Transverse colon (tissue), 4 donors: ENCODE data around the gene OSBPL10. TPM values are rescaled to one million over a fixed set of nuclear protein-coding genes. Genes with fewer than 3 reads are reported as not detected.

ENCODE experiments used
- DNase-seq: peaks from one replicate; pipeline ENCODE4 v3.0.0-alpha.2; 2019
- H3K27ac ChIP-seq, 4 donors: fragments of 200-600 bp; sonication (generic); 2 replicates each; pipeline ENCODE4 v1.5.1; 2016 to 2018; ENCODE audit warnings: inconsistent platforms in 4 of 4
- H3K27me3 ChIP-seq: fragments of 200-600 bp; sonication (generic); 2 replicates; pipeline ENCODE4 v1.5.1; 2017; ENCODE audit warnings: inconsistent platforms
- H3K36me3 ChIP-seq, 4 donors: fragments of 200-600 bp; sonication (generic); 2 replicates each; pipeline ENCODE4 v1.5.1; 2017 to 2019; ENCODE audit warnings: inconsistent platforms in 4 of 4
- H3K4me1 ChIP-seq, 4 donors: fragments of 200-600 bp; sonication (generic); 2 replicates each; pipeline ENCODE4 v1.5.1; 2017 to 2020; ENCODE audit warnings: inconsistent platforms in 4 of 4
- H3K4me3 ChIP-seq, 4 donors: fragments of 200-600 bp; sonication (generic); 1 replicate in 1 of 4; 2 replicates in 3 of 4; pipeline versions ENCODE4 v1.5.1 to v1.6.1; 2017 to 2019; ENCODE audit warnings: inconsistent platforms in 4 of 4
- H3K9me3 ChIP-seq, 2 donors: fragments of 200-600 bp; sonication (generic); 2 replicates each; pipeline ENCODE4 v1.5.1; 2017 to 2019; ENCODE audit warnings: inconsistent platforms in 2 of 2
- CTCF ChIP-seq, 5 experiments: fragments of 200-600 bp in 3 of 5; fragments of 450-650 bp in 2 of 5; sonication (generic) in 3 of 5; IDR thresholded peaks; 1 replicate in 2 of 5; 2 replicates in 3 of 5; pipeline ENCODE4 v1.5.1; 2016 to 2017; ENCODE audit warnings: antibody characterized with exemption in 5 of 5, inconsistent platforms in 3 of 5, mild to moderate bottlenecking in 2 of 5, moderate library complexity in 1 of 5
- EP300 ChIP-seq: sonication (generic); formaldehyde crosslinking; IDR thresholded peaks from one replicate; pipeline ENCODE4 v1.6.1; 2017; ENCODE audit warnings: antibody characterized with exemption, low read depth
- POLR2A ChIP-seq: fragments of 450-650 bp; IDR thresholded peaks from one replicate; pipeline ENCODE4 v1.6.1; 2016; ENCODE audit warnings: antibody characterized with exemption, mild to moderate bottlenecking, moderate library complexity
- POLR2AphosphoS5 ChIP-seq, 3 donors: sonication (generic); formaldehyde crosslinking; IDR thresholded peaks; one replicate each; pipeline ENCODE4 v1.6.1; 2016; ENCODE audit warnings: antibody characterized with exemption in 3 of 3
- WGBS, 2 donors: methylation state at CpG; one replicate each; pipeline ENCODE4 v1.1.5; 2018; ENCODE audit warnings: low coverage in 1 of 2; 5-methylcytosine and 5-hydroxymethylcytosine counted together
- in situ Hi-C, 4 donors: fragments of 200-750 bp; cut with MboI; loops; one replicate each; pipeline versions ENCODE4 v1.15.0 to v1.15.1; 2017; ENCODE audit warnings: low sequenced_read_pairs in 3 of 4, low pct_ligation_motif_present in 1 of 4, low pct_unique_long_range_greater_than_20kb in 1 of 4
- intact Hi-C: fragments of 100-400 bp; cut with DNase I; formaldehyde crosslinking; loops from one replicate; pipeline ENCODE4 v1.15.1; 2023; ENCODE audit warnings: low total_unique reads
- total RNA-seq, 4 donors: library from RNA; depleted of rRNA; stranded (reverse); fragments of >200 nt; gene quantifications; one replicate each; pipeline ENCODE4 v1.1.0, GENCODE V29; 2016

The OSBPL10 gene
- total RNA-seq, 4 donors from 2014 or later, result 10.0 to 34.8 (median 19.5) TPM

GRCh38 chr3:31968927-31969418, 12.1 kb downstream of the OSBPL10 start:
- intact Hi-C loops, result no loop called here
- WGBS, 2 donors, result 71 to 76% methylated on average over 4 to 6 of the region's 6 CpGs
- TF ChIP-seq POLR2A, result no peak
- peak in 1 of 3 donors; percentile 11 for TF ChIP-seq POLR2AphosphoS5 (IDR thresholded peaks at IDR 0.05)
- no peak for TF ChIP-seq EP300
- H3K36me3 ChIP-seq, result no peaks in the 10 kb centered on the region
- no peak overlapping the region for H3K4me3 ChIP-seq
- DNase-seq, result no peak
- H3K9me3 ChIP-seq, result no peaks in the 10 kb centered on the region
- H3K4me1 ChIP-seq, result peaks cover 0 to 26% (median 4%) of the 10 kb centered on the region in 4 donors
- no peaks in the 10 kb centered on the region for H3K27me3 ChIP-seq
- peak overlapping the region; percentile 60 to 77 (median 68) for H3K27ac ChIP-seq
- in situ Hi-C loops, result no loop called here

- Histone ChIP-seq H3K4me3 (no peak overlapping the region), H3K27ac (peak overlapping the region; percentile 60 to 77 (median 68)), H3K27me3 (no peaks in the 10 kb centered on the region), H3K4me1 (peaks cover 0 to 26% (median 4%) of the 10 kb centered on the region in 4 donors), H3K36me3 (no peaks in the 10 kb centered on the region), H3K9me3 (no peaks in the 10 kb centered on the region)
- TF ChIP-seq POLR2A (no peak), CTCF (IDR thresholded peaks at IDR 0.05) (no peak), POLR2AphosphoS5 (IDR thresholded peaks at IDR 0.05) (no peak), EP300 (no peak)
- intact Hi-C loops, result no loop called here
- in situ Hi-C loops, result no loop called here
- 61 to 77% methylated on average over 2 of the region's 2 CpGs for WGBS, 2 donors
- DNase-seq, result no peak
These were observed 12.6 kb downstream of the OSBPL10 start for GRCh38 chr3:31968369-31968926.

- intact Hi-C loops (no loop called here), in situ Hi-C loops (no loop called here)
- Histone ChIP-seq H3K9me3 (no peaks in the 10 kb centered on the region), H3K4me1 (peaks cover 0 to 19% (median 4%) of the 10 kb centered on the region in 4 donors), H3K27me3 (no peaks in the 10 kb centered on the region), H3K27ac (peak overlapping the region; percentile 60 to 77 (median 68)), H3K36me3 (no peaks in the 10 kb centered on the region), H3K4me3 (no peak overlapping the region)
- TF ChIP-seq EP300, result no peak
- TF ChIP-seq CTCF (IDR thresholded peaks at IDR 0.05), result no peak
- no peak for TF ChIP-seq POLR2AphosphoS5 (IDR thresholded peaks at IDR 0.05)
- TF ChIP-seq POLR2A, result no peak
- 67 to 73% methylated on average over 2 of the region's 2 CpGs for WGBS, 2 donors
- DNase-seq, result no peak
These were observed 13.5 kb downstream of the OSBPL10 start for GRCh38 chr3:31967592-31967991.

GRCh38 chr3:31966978-31967591, 14.0 kb downstream of the OSBPL10 start:
- peak overlapping the region; percentile 60 to 77 (median 68) for H3K27ac ChIP-seq
- no peaks in the 10 kb centered on the region for H3K36me3 ChIP-seq
- no peak overlapping the region for H3K4me3 ChIP-seq
- in situ Hi-C loops (no loop called here), intact Hi-C loops (no loop called here)
- H3K4me1 ChIP-seq, result peaks cover 0 to 19% (median 4%) of the 10 kb centered on the region in 4 donors
- TF ChIP-seq EP300 (no peak), CTCF (IDR thresholded peaks at IDR 0.05) (no peak), POLR2AphosphoS5 (IDR thresholded peaks at IDR 0.05) (no peak), POLR2A (no peak)
- no peaks in the 10 kb centered on the region for H3K9me3 ChIP-seq
- WGBS, 2 donors, result 57 to 78% methylated on average over 3 to 4 of the region's 4 CpGs
- no peak for DNase-seq
- no peaks in the 10 kb centered on the region for H3K27me3 ChIP-seq
